NOMO-1 treated with DMSO at 0.1 percent for 48 hours (cell line): ENCODE results near the gene PMAIP1.
"Not testable (repeated sequence)": the region's sequence is repeated elsewhere in the genome, so short reads cannot be mapped to it uniquely, and the experiment has no call there.

Experiments used
- DNase-seq: peaks from one replicate; lab custom pipeline; 2025; ENCODE audit not compliant: unreplicated experiment; lab: John Stamatoyannopoulos, UW

PMAIP1 gene

GRCh38 chr18:59884351-59884750 lies 15.4 kb upstream of the PMAIP1 start:
- DNase-seq = no peak

- peak; percentile 88 for DNase-seq
These were observed 14.1 kb upstream of the PMAIP1 start for GRCh38 chr18:59885579-59886163.

GRCh38 chr18:59886399-59886798 lies 13.4 kb upstream of the PMAIP1 start:
- DNase-seq = not testable (repeated sequence)

GRCh38 chr18:59892123-59892522 lies 7.7 kb upstream of the PMAIP1 start:
- DNase-seq = no peak

- DNase-seq = no peak
These were observed 5.8 kb upstream of the PMAIP1 start for GRCh38 chr18:59893971-59894370.

- DNase-seq = no peak
These were observed 2.4 kb upstream of the PMAIP1 start for GRCh38 chr18:59897321-59897954.

- no peak for DNase-seq
These were observed 1.7 kb upstream of the PMAIP1 start for GRCh38 chr18:59898093-59898492.

GRCh38 chr18:59898609-59899297 lies 1.0 kb upstream of the PMAIP1 start:
- DNase-seq = peak; percentile 48

- peak; percentile 67 for DNase-seq
These were observed 679 bp downstream of the PMAIP1 start for GRCh38 chr18:59900222-59901128.

GRCh38 chr18:59902131-59902992 lies 2.6 kb downstream of the PMAIP1 start:
- no peak for DNase-seq

- no peak for DNase-seq
These were observed 3.3 kb downstream of the PMAIP1 start for GRCh38 chr18:59902993-59903610.

- no peak for DNase-seq
These were observed 4.3 kb downstream of the PMAIP1 start for GRCh38 chr18:59904011-59904601.

- no peak for DNase-seq
These were observed 5.9 kb downstream of the PMAIP1 start for GRCh38 chr18:59905686-59906091.

- no peak for DNase-seq
These were observed 6.4 kb downstream of the PMAIP1 start for GRCh38 chr18:59906203-59906602.

- DNase-seq = peak; percentile 42
These were observed 7.4 kb downstream of the PMAIP1 start for GRCh38 chr18:59907172-59907571.

- DNase-seq = no peak
These were observed 7.9 kb downstream of the PMAIP1 start for GRCh38 chr18:59907660-59908059.

- DNase-seq = no peak
These were observed 9.0 kb downstream of the PMAIP1 start for GRCh38 chr18:59908799-59909198.

- no peak for DNase-seq
These were observed 9.7 kb downstream of the PMAIP1 start for GRCh38 chr18:59909289-59910036.

GRCh38 chr18:59910967-59911366 lies 11.2 kb downstream of the PMAIP1 start:
- DNase-seq = no peak
